ENCODE data around the gene ROBO2.

The ROBO2 gene

GRCh38 chr3:77345009-77345408, 305.1 kb downstream of the ROBO2 start:
- Histone ChIP-seq H3K9me3 (ENCODE audit: control insufficient read depth, insufficient read depth, low read length) (no peaks in the 10 kb centered on the region), H3K9ac (ENCODE audit: low read depth, low read length) (no peak overlapping the region), H3K36me3 (ENCODE audit: insufficient read depth, low read length) (no peaks in the 10 kb centered on the region), H3K4me1 (ENCODE audit: insufficient read depth, low read length) (peaks cover 9% of the 10 kb centered on the region)

DNA sequence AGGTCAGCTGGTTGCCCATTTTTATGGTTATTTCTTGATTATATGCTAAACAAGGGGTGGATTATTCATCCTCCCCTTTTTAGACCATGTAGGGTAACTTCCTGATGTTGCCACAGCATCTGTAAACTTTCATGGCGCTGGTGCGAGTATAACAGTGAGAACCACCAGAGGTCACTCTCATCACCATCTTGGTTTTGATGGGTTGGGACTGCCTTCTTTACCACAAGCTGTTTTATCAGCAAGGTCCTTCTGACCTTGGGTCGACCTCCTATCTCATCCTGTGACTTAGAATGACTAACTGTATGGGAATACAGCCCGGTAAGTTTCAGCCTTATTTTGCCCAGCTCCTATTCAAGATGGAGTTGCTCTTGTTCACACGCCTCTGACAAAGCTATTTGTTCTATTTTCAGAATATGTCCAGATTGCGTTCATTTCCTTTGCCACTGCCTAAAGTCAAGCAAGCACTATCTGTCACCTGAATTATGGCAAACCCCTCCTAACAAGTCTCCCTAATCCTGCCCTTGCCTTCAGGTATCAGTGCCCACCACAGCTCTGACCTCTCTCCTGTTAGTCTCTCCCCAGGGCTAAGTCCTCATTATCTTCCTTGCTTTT, 308.5 kb downstream of the ROBO2 start:
- H3K9me3 ChIP-seq (ENCODE audit: control insufficient read depth, insufficient read depth, low read length), result no peaks in the 10 kb centered on the region
- no peak overlapping the region for H3K9ac ChIP-seq (ENCODE audit: low read depth, low read length)

DNA sequence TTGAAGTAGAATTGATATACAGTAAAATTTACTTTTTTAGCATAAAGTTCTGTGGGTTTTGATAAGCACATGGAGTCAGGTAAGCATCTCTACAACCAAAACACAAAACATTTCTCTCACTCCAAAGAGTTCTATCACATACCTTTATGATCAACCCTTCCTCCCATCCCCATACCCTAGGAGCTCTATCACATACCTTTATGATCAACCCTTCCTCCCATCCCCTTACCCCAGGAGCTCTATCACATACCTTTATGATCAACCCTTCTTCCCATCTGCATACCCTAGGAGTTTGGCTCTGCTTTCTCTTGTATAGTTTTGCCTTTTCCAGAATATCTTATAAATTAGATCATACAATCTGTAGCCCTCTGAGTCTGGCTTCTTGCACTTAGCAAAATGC, 315.1 kb downstream of the ROBO2 start:
- H3K9me3 ChIP-seq (ENCODE audit: control insufficient read depth, insufficient read depth, low read length), result no peaks in the 10 kb centered on the region
- no peak overlapping the region for H3K9ac ChIP-seq (ENCODE audit: low read depth, low read length)
- peaks cover 7% of the 10 kb centered on the region; the same call in 1 of the 2 replicates for H3K4me1 ChIP-seq (ENCODE audit: insufficient read depth, low read length)
- 0 out of 2 replicates have a peak, but pooled peaks cover 3% of the 10 kb centered on the region for H3K36me3 ChIP-seq (ENCODE audit: insufficient read depth, low read length)

More for the DNA sequence above, 308.5 kb downstream of the ROBO2 start:
- H3K36me3 ChIP-seq (ENCODE audit: insufficient read depth, low read length), result no peaks in the 10 kb centered on the region
- peaks cover 9% of the 10 kb centered on the region for H3K4me1 ChIP-seq (ENCODE audit: insufficient read depth, low read length)

- 0 out of 2 replicates have a peak, but pooled peaks cover 3% of the 10 kb centered on the region for H3K36me3 ChIP-seq (ENCODE audit: insufficient read depth, low read length)
- H3K9ac ChIP-seq (ENCODE audit: low read depth, low read length), result no peak overlapping the region
- H3K9me3 ChIP-seq (ENCODE audit: control insufficient read depth, insufficient read depth, low read length), result no peaks in the 10 kb centered on the region
- peaks cover 7% of the 10 kb centered on the region; the same call in 1 of the 2 replicates for H3K4me1 ChIP-seq (ENCODE audit: insufficient read depth, low read length)
Measured at GRCh38 chr3:77362936-77363335, 323.0 kb downstream of the ROBO2 start.

GRCh38 chr3:77365152-77365551, 325.3 kb downstream of the ROBO2 start:
- H3K4me1 ChIP-seq (ENCODE audit: insufficient read depth, low read length), result no peaks in the 10 kb centered on the region
- H3K36me3 ChIP-seq (ENCODE audit: insufficient read depth, low read length), result no peaks in the 10 kb centered on the region
- no peak overlapping the region for H3K9ac ChIP-seq (ENCODE audit: low read depth, low read length)
- H3K9me3 ChIP-seq (ENCODE audit: control insufficient read depth, insufficient read depth, low read length), result no peaks in the 10 kb centered on the region

- no peak overlapping the region for H3K9ac ChIP-seq (ENCODE audit: low read depth, low read length)
- no peaks in the 10 kb centered on the region for H3K4me1 ChIP-seq (ENCODE audit: insufficient read depth, low read length)
Measured at GRCh38 chr3:77370413-77370812, 330.5 kb downstream of the ROBO2 start.

GRCh38 chr3:77372018-77372417, 332.1 kb downstream of the ROBO2 start:
- Histone ChIP-seq H3K9ac (ENCODE audit: low read depth, low read length) (no peak overlapping the region), H3K4me1 (ENCODE audit: insufficient read depth, low read length) (no peaks in the 10 kb centered on the region), H3K9me3 (ENCODE audit: control insufficient read depth, insufficient read depth, low read length) (no peaks in the 10 kb centered on the region), H3K36me3 (ENCODE audit: insufficient read depth, low read length) (no peaks in the 10 kb centered on the region)

More at GRCh38 chr3:77370413-77370812, 330.5 kb downstream of the ROBO2 start:
- no peaks in the 10 kb centered on the region for H3K36me3 ChIP-seq (ENCODE audit: insufficient read depth, low read length)
- H3K9me3 ChIP-seq (ENCODE audit: control insufficient read depth, insufficient read depth, low read length), result no peaks in the 10 kb centered on the region

GRCh38 chr3:77372634-77373346, 332.9 kb downstream of the ROBO2 start:
- no peak overlapping the region for H3K9ac ChIP-seq (ENCODE audit: low read depth, low read length)
- H3K4me1 ChIP-seq (ENCODE audit: insufficient read depth, low read length), result no peaks in the 10 kb centered on the region
- no peaks in the 10 kb centered on the region for H3K36me3 ChIP-seq (ENCODE audit: insufficient read depth, low read length)
- H3K9me3 ChIP-seq (ENCODE audit: control insufficient read depth, insufficient read depth, low read length), result no peaks in the 10 kb centered on the region

GRCh38 chr3:77373619-77374018, 333.7 kb downstream of the ROBO2 start:
- Histone ChIP-seq H3K4me1 (ENCODE audit: insufficient read depth, low read length) (no peaks in the 10 kb centered on the region), H3K36me3 (ENCODE audit: insufficient read depth, low read length) (no peaks in the 10 kb centered on the region), H3K9me3 (ENCODE audit: control insufficient read depth, insufficient read depth, low read length) (no peaks in the 10 kb centered on the region), H3K9ac (ENCODE audit: low read depth, low read length) (no peak overlapping the region)

GRCh38 chr3:77376511-77376910, 336.6 kb downstream of the ROBO2 start:
- Histone ChIP-seq H3K36me3 (ENCODE audit: insufficient read depth, low read length) (no peaks in the 10 kb centered on the region), H3K4me1 (ENCODE audit: insufficient read depth, low read length) (no peaks in the 10 kb centered on the region), H3K9me3 (ENCODE audit: control insufficient read depth, insufficient read depth, low read length) (no peaks in the 10 kb centered on the region), H3K9ac (ENCODE audit: low read depth, low read length) (no peak overlapping the region)

DNA sequence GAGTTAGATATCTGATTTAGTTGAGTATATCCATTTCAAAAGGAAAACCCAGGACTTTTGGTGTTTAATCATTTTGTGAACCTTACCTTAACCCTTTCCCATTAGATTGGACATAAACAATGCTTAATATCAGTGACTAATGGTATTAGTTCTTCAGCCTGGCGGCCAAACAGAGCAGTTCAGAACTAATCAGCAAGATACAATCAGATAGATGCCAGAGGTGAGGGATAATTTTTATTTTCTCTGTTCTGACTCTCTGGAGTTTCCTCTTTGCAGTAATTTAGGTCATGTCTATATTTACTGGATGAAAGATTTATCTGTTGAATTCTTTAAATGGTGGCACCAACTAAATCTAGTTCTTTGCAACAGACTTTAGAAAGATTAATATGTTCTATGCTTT, 337.8 kb downstream of the ROBO2 start:
- no peaks in the 10 kb centered on the region for H3K36me3 ChIP-seq (ENCODE audit: insufficient read depth, low read length)
- no peak overlapping the region for H3K9ac ChIP-seq (ENCODE audit: low read depth, low read length)
- H3K4me1 ChIP-seq (ENCODE audit: insufficient read depth, low read length), result no peaks in the 10 kb centered on the region
- H3K9me3 ChIP-seq (ENCODE audit: control insufficient read depth, insufficient read depth, low read length), result no peaks in the 10 kb centered on the region

DNA sequence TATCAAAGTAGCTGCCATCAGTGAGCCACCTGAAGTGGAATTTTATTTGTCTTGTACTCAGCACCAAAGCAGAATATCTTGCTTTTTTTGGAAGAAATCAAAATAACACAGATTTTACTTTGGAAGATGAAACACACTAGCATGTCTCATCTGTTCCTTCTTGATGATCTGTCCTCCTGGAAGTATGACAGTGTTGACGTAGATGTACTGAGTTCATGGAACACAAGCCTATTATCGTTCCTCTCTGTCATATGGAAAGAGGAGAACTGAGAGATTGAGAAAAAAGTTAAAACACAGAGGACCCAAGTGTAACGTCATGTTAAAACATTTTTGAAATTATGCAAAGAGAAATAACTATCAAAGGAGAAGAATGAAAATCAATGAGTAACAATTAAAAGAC, 340.2 kb downstream of the ROBO2 start:
- no peak overlapping the region for H3K9ac ChIP-seq (ENCODE audit: low read depth, low read length)
- H3K9me3 ChIP-seq (ENCODE audit: control insufficient read depth, insufficient read depth, low read length), result no peaks in the 10 kb centered on the region
- H3K4me1 ChIP-seq (ENCODE audit: insufficient read depth, low read length), result no peaks in the 10 kb centered on the region
- no peaks in the 10 kb centered on the region for H3K36me3 ChIP-seq (ENCODE audit: insufficient read depth, low read length)

GRCh38 chr3:77381431-77381830, 341.5 kb downstream of the ROBO2 start:
- no peaks in the 10 kb centered on the region for H3K36me3 ChIP-seq (ENCODE audit: insufficient read depth, low read length)
- no peaks in the 10 kb centered on the region for H3K4me1 ChIP-seq (ENCODE audit: insufficient read depth, low read length)
- no peak overlapping the region for H3K9ac ChIP-seq (ENCODE audit: low read depth, low read length)
- no peaks in the 10 kb centered on the region for H3K9me3 ChIP-seq (ENCODE audit: control insufficient read depth, insufficient read depth, low read length)

GRCh38 chr3:77392181-77392580, 352.3 kb downstream of the ROBO2 start:
- Histone ChIP-seq H3K9me3 (ENCODE audit: control insufficient read depth, insufficient read depth, low read length) (no peaks in the 10 kb centered on the region), H3K4me1 (ENCODE audit: insufficient read depth, low read length) (no peaks in the 10 kb centered on the region), H3K36me3 (ENCODE audit: insufficient read depth, low read length) (no peaks in the 10 kb centered on the region), H3K9ac (ENCODE audit: low read depth, low read length) (no peak overlapping the region)

GRCh38 chr3:77394046-77394445, 354.1 kb downstream of the ROBO2 start:
- Histone ChIP-seq H3K9me3 (ENCODE audit: control insufficient read depth, insufficient read depth, low read length) (no peaks in the 10 kb centered on the region), H3K4me1 (ENCODE audit: insufficient read depth, low read length) (no peaks in the 10 kb centered on the region), H3K36me3 (ENCODE audit: insufficient read depth, low read length) (no peaks in the 10 kb centered on the region), H3K9ac (ENCODE audit: low read depth, low read length) (no peak overlapping the region)

Data from ES-I3 (cell line).